Kidney (tissue), 14 donors: Measurements from ENCODE around the gene CDC37. TPM values are rescaled to one million over a fixed set of nuclear protein-coding genes. Genes with fewer than 3 reads are reported as not detected.
"Not testable (repeated sequence)": the region's sequence is repeated elsewhere in the genome, so short reads cannot be mapped to it uniquely, and the experiment has no call there.

ENCODE experiments used
- DNase-seq, 5 donors: peaks; one replicate each; pipeline ENCODE4 v3.0.0-alpha.2; 2013 to 2020
- FAIRE-seq: peaks from 2 replicates; lab custom pipeline; 2012; peaks lifted over from hg19 to GRCh38; lab: Jason Lieb, UNC
- H3K27ac ChIP-seq, 2 donors: one replicate each; pipeline ENCODE4 v1.7.0; 2013; ENCODE audit warnings: low read depth in 2 of 2, low read length in 2 of 2, inconsistent platforms in 1 of 2
- H3K27me3 ChIP-seq: one replicate; pipeline ENCODE4 v1.7.1; 2013; ENCODE audit warnings: low read length, inconsistent platforms; ENCODE audit not compliant: control insufficient read depth, insufficient read depth
- H3K36me3 ChIP-seq, 3 donors: one replicate each; pipeline versions ENCODE4 v1.7.0 to v1.7.1; 2013; ENCODE audit warnings: low read length in 3 of 3, control low read depth in 1 of 3, inconsistent platforms in 1 of 3; ENCODE audit not compliant: insufficient read depth in 3 of 3, control insufficient read depth in 2 of 3
- H3K4me1 ChIP-seq, 3 donors: one replicate each; pipeline versions ENCODE4 v1.7.0 to v1.7.1; 2013; ENCODE audit warnings: low read length in 3 of 3, inconsistent platforms in 1 of 3, low read depth in 1 of 3; ENCODE audit not compliant: control insufficient read depth in 2 of 3, insufficient read depth in 2 of 3
- H3K4me3 ChIP-seq, 3 donors: one replicate each; pipeline versions ENCODE4 v1.7.0 to v1.8.1; 2013; ENCODE audit warnings: low read length in 3 of 3, control low read depth in 1 of 3, inconsistent platforms in 1 of 3
- H3K9ac ChIP-seq, 3 donors: one replicate each; pipeline versions ENCODE4 v1.7.0 to v1.7.1; 2013; ENCODE audit warnings: low read length in 3 of 3, control low read depth in 1 of 3, inconsistent platforms in 1 of 3
- H3K9me3 ChIP-seq, 3 donors: one replicate each; pipeline versions ENCODE4 v1.7.0 to v1.7.1; 2013; ENCODE audit warnings: low read length in 3 of 3, control low read depth in 1 of 3, inconsistent platforms in 1 of 3; ENCODE audit not compliant: control insufficient read depth in 2 of 3, insufficient read depth in 1 of 3
- CTCF ChIP-seq: IDR thresholded peaks from 3 replicates; pipeline ENCODE4 v1.5.1; 2012; ENCODE audit warnings: mild to moderate bottlenecking, moderate library complexity, borderline replicate concordance; ENCODE audit not compliant: insufficient read depth; ENCODE audit errors: extremely low read depth
- intact Hi-C: fragments of 100-400 bp; cut with DNase I; formaldehyde crosslinking; loops from one replicate; pipeline ENCODE4 v1.11.1; 2022
- polyA plus RNA-seq: library from polyadenylated mRNA; stranded (reverse); fragments of 350-450 nt; fragmentation: Illumina TruSeq; extraction: RNeasy Lipid Tissue Mini Kit (QIAGEN cat#74804); gene quantifications from one replicate; pipeline ENCODE4 v1.2.3, GENCODE V29; 2014; ENCODE audit warnings: low read depth, low replicate concordance; ENCODE audit not compliant: insufficient read depth
- total RNA-seq: library from RNA; stranded (reverse); fragmentation: NEBNext Ultra II Directional; extraction: Animal tissue kit (Norgen Biotek cat#: 25700); gene quantifications from one replicate; pipeline ENCODE4 v1.2.1, GENCODE V29; 2021
- donor health status: control.
- donor health status: control.
- donor health status: control.
- donor health status: control.
- donor health status: control.
- donor health status: DM: yes; HTN: yes; CAD: no.
- donor health status: Normal renal cell carcinoma (clear cell type).

CDC37 gene
- total and polyA plus RNA-seq, 2 donors from 2014 or later, result 139 to 149 TPM

GRCh38 chr19:10416380-10417257 lies 13.3 kb upstream of the CDC37 start:
- DNase-seq (peak; percentile 73 to 93 (median 83)), FAIRE-seq (no peak)
- Histone ChIP-seq H3K27ac (no peak overlapping the region), H3K27me3 (peaks cover 32% of the 10 kb centered on the region), H3K9me3 (no peaks in the 10 kb centered on the region), H3K4me3 (peak overlapping the region; percentile 20 to 59 (median 32)), H3K36me3 (no peaks in the 10 kb centered on the region), H3K4me1 (peaks cover 0 to 14% (median 3%) of the 10 kb centered on the region in 3 donors), H3K9ac (peak overlapping the region in 1 of 3 donors; percentile 23)
- intact Hi-C loops, result no loop called here
- peak; percentile 71 for TF ChIP-seq CTCF

DNA sequence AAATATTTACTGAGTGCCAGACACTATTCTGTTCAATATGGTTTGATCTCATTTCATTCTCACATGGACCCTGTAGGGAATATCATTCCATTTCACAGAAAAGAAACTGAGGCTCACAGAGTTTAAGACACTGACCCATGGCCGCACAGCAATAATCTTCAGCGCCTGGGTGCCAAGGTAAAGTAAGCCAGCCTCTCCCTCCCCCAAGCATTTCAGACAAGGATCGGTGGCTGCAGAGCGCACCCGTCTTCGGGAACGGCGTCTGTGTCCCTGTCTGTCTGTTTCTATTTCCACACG lies 12.7 kb upstream of the CDC37 start:
- H3K27ac ChIP-seq, result no peak overlapping the region
- peaks cover 26% of the 10 kb centered on the region for H3K27me3 ChIP-seq
- H3K9ac ChIP-seq, result peak overlapping the region in 1 of 3 donors; percentile 23
- DNase-seq, result no peak
- TF ChIP-seq CTCF, result no peak
- peak overlapping the region; percentile 20 to 59 (median 32) for H3K4me3 ChIP-seq
- FAIRE-seq, result no peak
- peaks cover 0 to 14% (median 3%) of the 10 kb centered on the region in 3 donors for H3K4me1 ChIP-seq
- H3K9me3 ChIP-seq, result no peaks in the 10 kb centered on the region
- intact Hi-C loops, result no loop called here
- H3K36me3 ChIP-seq, result no peaks in the 10 kb centered on the region

DNA sequence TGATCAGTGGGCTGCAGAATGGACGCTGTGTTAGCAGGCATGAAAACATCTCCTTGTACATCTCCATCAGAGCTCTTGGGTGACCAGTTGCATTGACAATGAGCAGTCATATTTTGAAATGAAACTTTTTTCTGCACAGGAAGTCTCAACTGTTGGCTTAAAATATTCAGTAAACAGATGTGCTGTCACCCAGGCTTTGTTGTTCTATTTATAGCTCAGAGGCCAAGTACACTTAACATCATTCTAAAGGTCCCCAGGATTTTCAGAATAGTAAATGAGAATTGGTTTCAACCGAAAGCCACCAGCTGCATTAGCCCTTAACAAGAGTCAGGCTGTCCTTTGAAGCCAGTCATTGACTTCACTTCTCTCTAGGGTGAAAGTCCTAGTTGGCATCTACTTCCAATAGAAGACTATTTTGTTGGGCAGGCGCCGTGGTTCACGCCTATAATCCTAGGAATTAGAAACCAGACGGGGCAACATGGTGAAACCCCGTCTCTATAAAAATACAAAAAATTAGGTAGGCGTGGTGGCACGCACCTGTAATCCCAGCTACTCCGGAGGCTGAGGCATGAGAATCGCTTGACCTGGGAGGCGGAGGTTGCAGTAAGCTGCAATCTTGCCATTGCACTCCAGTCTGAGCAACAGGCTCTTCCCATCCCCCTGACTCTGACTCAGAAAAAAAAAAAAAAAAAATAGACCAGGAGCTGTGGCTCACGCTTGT lies 9.1 kb upstream of the CDC37 start:
- no peak for TF ChIP-seq CTCF
- Histone ChIP-seq H3K36me3 (no peaks in the 10 kb centered on the region), H3K4me3 (no peak overlapping the region), H3K27me3 (peaks cover 11% of the 10 kb centered on the region), H3K27ac (no peak overlapping the region), H3K9ac (no peak overlapping the region), H3K9me3 (no peaks in the 10 kb centered on the region), H3K4me1 (peaks cover 0 to 7% (median 3%) of the 10 kb centered on the region in 3 donors)
- FAIRE-seq (no peak), DNase-seq (no peak)
- intact Hi-C loops, result no loop called here

DNA sequence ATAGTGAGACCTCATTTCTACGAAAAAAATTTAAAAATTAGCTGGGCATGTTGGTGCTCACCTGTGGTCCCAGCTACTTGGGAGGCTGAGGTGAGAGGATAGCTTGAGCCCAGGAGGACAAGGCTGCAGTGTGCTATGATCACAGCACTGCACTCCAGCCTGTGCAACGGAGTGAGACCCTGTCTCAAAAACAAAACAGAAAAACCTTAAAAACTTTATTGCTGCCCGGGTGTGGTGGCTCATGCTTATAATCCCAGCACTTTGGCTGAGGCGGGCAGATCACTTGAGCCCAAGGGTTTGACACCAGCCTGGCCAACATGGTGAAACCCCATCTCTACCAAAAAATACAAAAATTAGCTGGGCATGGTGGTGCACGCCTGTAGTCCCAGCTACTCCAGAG lies 7.9 kb upstream of the CDC37 start:
- H3K9me3 ChIP-seq, H3K36me3 ChIP-seq, intact Hi-C loops, FAIRE-seq, H3K27ac ChIP-seq, H3K4me3 ChIP-seq, H3K4me1 ChIP-seq, H3K9ac ChIP-seq, DNase-seq: not testable (repeated sequence)
- H3K27me3 ChIP-seq, result peaks cover 12% of the 10 kb centered on the region
